ENCODE measurements around the gene SMIM29. TPM values are rescaled to one million over a fixed set of nuclear protein-coding genes. Genes with fewer than 3 reads are reported as not detected.

Gene SMIM29
- total RNA-seq, 2 donors from 2014 or later, result 7.2 to 7.9 TPM

- H3K4me1 ChIP-seq (ENCODE audit: control insufficient read depth, insufficient read depth, low read length), result no peaks in the 10 kb centered on the region
- H3K9me3 ChIP-seq (ENCODE audit: control insufficient read depth, low read length), result no peaks in the 10 kb centered on the region
- no peak for TF ChIP-seq CTCF (conservative IDR thresholded peaks at IDR 0.05)
- H3K27me3 ChIP-seq (ENCODE audit: control insufficient read depth, insufficient read depth, low read length, poor library complexity, severe bottlenecking), result no peaks in the 10 kb centered on the region
- H3K9ac ChIP-seq (ENCODE audit: extremely low read depth, low read length, poor library complexity, severe bottlenecking), result peak overlapping the region; percentile 1
- H3K27ac ChIP-seq (ENCODE audit: low read depth, low read length), result peak overlapping the region; percentile 59
- DNase-seq, result peak; percentile 87
- Mint-ChIP-seq H3K27me3 (ENCODE audit: insufficient read depth) (peaks cover 2% of the 10 kb centered on the region), H3K27ac (peak overlapping the region; percentile 87), H3K9me3 (no peaks in the 10 kb centered on the region), H3K4me3 (peak overlapping the region; percentile 77), H3K4me1 (peaks cover 3% of the 10 kb centered on the region), H3K36me3 (ENCODE audit: low read depth) (peaks cover 20% of the 10 kb centered on the region)
- peak overlapping the region; percentile 80 for H3K4me3 ChIP-seq (ENCODE audit: low read length)
- H3K36me3 ChIP-seq (ENCODE audit: control insufficient read depth, insufficient read depth, low read length), result peaks cover 14% of the 10 kb centered on the region
- 11 to 12% methylated on average over 13 to 17 of the region's 17 CpGs for WGBS, 2 experiments (ENCODE audit: insufficient coverage in 1 of 2, insufficient read length in 1 of 2)
Measured at GRCh38 chr6:34248198-34248726, 544 bp downstream of the SMIM29 start.

GRCh38 chr6:34247481-34248197, 1.2 kb downstream of the SMIM29 start:
- peaks cover 7% of the 10 kb centered on the region for H3K4me1 Mint-ChIP-seq
- Histone ChIP-seq H3K4me1 (ENCODE audit: control insufficient read depth, insufficient read depth, low read length) (no peaks in the 10 kb centered on the region), H3K9me3 (ENCODE audit: control insufficient read depth, low read length) (no peaks in the 10 kb centered on the region), H3K27ac (ENCODE audit: low read depth, low read length) (no peak overlapping the region), H3K27me3 (ENCODE audit: control insufficient read depth, insufficient read depth, low read length, poor library complexity, severe bottlenecking) (no peaks in the 10 kb centered on the region), H3K4me3 (ENCODE audit: low read length) (peak overlapping the region; percentile 80), H3K36me3 (ENCODE audit: control insufficient read depth, insufficient read depth, low read length) (peaks cover 20% of the 10 kb centered on the region), H3K9ac (ENCODE audit: extremely low read depth, low read length, poor library complexity, severe bottlenecking) (no peak overlapping the region)
- peak; percentile 70 for DNase-seq
- no peaks in the 10 kb centered on the region for H3K9me3 Mint-ChIP-seq
- H3K27ac Mint-ChIP-seq, result peak overlapping the region; percentile 87
- H3K4me3 Mint-ChIP-seq, result peak overlapping the region; percentile 77
- TF ChIP-seq CTCF (conservative IDR thresholded peaks at IDR 0.05), result no peak
- WGBS, 2 experiments (ENCODE audit: insufficient coverage in 1 of 2, insufficient read length in 1 of 2), result 87 to 100% methylated on average over 4 to 6 of the region's 6 CpGs
- peaks cover 27% of the 10 kb centered on the region for H3K36me3 Mint-ChIP-seq (ENCODE audit: low read depth)
- peaks cover 2% of the 10 kb centered on the region for H3K27me3 Mint-ChIP-seq (ENCODE audit: insufficient read depth)

- H3K9ac ChIP-seq (ENCODE audit: extremely low read depth, low read length, poor library complexity, severe bottlenecking), result no peak overlapping the region
- 64 to 69% methylated on average over 4 to 8 of the region's 8 CpGs for WGBS, 2 experiments (ENCODE audit: insufficient coverage in 1 of 2, insufficient read length in 1 of 2)
- H3K27ac ChIP-seq (ENCODE audit: low read depth, low read length), result no peak overlapping the region
- Mint-ChIP-seq H3K9me3 (no peaks in the 10 kb centered on the region), H3K4me1 (peaks cover 7% of the 10 kb centered on the region), H3K36me3 (ENCODE audit: low read depth) (peaks cover 35% of the 10 kb centered on the region), H3K27me3 (ENCODE audit: insufficient read depth) (peaks cover 2% of the 10 kb centered on the region), H3K4me3 (no peak overlapping the region), H3K27ac (peak overlapping the region; percentile 66)
- no peaks in the 10 kb centered on the region for H3K9me3 ChIP-seq (ENCODE audit: control insufficient read depth, low read length)
- H3K27me3 ChIP-seq (ENCODE audit: control insufficient read depth, insufficient read depth, low read length, poor library complexity, severe bottlenecking), result no peaks in the 10 kb centered on the region
- peaks cover under 1% of the 10 kb centered on the region for H3K4me1 ChIP-seq (ENCODE audit: control insufficient read depth, insufficient read depth, low read length)
- DNase-seq, result peak; percentile 89
- no peak overlapping the region for H3K4me3 ChIP-seq (ENCODE audit: low read length)
- TF ChIP-seq CTCF (conservative IDR thresholded peaks at IDR 0.05), result peak; percentile 71
- peaks cover 29% of the 10 kb centered on the region for H3K36me3 ChIP-seq (ENCODE audit: control insufficient read depth, insufficient read depth, low read length)
Measured at GRCh38 chr6:34246563-34247391, 2.0 kb downstream of the SMIM29 start.
